GM19043 (cell line): ENCODE measurements around the gene CDH1.
"Not testable (repeated sequence)": the region's sequence is repeated elsewhere in the genome, so short reads cannot be mapped to it uniquely, and the experiment has no call there.

ENCODE experiments used
- ATAC-seq: cut with Tn5 transposase; IDR thresholded peaks from one replicate; pipeline ENCODE4 v1.9.1; 2021; ENCODE audit warnings: low read depth; ENCODE audit not compliant: unreplicated experiment

CDH1 gene

DNA sequence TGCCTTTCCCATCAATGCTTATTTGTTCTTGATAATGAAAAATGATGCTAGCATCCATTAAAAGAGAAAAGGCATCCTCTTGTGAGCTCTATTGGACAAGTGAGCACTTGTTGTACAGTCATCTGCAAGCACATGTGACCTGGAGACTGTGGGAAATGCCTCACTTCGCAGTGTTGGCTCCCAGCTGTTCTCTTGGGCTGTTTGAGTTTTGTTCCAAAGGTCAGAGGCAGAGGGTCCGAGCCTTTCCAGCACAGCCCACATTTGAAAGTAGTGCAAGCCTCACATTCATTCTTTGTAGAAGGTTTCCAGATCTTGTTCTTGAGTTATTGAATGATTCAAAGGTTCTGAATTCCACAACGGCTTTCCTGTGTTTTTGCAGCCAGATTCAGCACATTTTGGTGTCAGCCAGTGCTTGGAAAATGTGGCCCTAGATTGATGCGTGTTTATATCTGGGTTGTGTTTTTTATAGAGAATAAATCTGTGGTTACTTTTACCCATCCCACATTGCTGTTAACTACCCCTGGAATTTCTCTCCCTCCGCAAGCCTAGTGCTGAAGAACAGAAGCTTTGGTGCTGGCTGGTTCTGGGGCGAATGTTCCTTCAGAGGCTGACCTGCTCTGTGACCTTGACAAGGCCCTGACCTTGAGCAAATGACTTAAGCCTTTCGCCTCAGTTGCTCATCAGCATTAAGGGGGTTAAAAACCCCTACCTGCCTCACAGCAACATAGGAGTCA, 49.8 kb downstream of the CDH1 start:
- ATAC-seq, result no peak

DNA sequence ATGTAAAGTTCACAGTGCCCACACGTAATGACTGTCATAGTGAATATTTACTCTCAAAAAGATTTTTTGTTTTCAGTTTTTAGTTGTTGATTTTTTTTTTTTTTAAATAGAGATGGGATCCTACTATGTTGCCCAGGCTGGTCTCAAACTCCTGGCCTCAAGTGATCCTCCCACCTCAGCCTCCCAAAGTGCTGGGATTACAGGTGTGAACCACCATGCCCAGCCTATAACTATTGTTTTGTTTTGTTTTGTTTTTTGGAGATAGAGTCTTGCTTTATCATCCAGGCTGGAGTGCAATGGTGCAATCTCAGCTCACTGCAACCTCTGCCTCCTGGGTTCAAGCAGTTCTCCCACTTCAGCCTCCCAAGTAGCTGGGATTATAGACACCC, 50.3 kb downstream of the CDH1 start:
- ATAC-seq, result not testable (repeated sequence)

DNA sequence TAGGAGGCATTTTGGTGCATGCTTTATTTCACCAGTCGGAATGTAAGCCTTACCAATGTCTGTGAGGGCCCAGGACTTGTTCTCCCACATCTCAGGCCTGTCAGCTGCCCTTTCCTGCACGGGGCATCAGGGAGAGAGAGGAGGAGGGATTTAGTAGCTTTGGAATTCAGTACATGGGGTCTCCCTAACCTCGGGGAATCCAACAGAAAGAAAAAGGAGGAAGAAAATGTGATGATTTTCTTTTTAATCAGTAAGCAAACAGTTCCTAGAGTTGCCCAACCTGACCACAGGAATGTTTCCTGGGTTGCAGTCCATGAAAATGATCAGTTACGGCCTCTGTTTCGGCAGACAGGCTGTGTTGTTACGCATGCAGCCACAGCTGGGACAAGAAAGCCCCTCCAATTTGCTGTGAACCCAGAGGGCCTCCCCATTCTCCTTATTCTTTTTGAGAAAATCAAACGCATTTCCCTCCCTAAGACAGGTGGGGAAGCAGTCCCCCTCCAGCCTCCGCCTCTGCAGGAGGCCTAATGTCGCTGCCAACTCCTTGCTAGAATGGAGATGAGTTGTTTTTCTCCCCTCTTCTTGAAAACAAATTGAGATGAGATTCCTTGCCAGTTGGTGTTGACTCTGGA, 53.2 kb downstream of the CDH1 start:
- ATAC-seq, result no peak

DNA sequence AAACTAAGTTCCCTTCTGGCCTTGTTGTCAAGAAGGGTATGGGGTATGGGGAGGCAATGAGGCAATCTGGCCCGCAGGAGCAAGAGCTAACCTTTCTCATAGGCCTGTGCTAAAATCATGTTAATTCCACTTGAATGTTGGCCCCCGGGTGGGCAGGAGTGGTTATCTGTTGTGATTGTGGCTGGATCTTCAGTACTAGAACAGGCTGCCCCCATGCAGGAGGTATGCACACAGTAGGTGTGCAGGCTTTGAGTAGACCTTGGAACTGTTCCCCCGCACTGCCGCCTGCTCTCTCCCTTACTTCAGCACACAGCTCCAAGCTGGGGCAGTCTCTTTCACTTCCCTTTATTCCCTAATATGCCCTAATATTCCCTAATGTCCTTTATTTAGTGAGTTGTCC, 53.9 kb downstream of the CDH1 start:
- no peak for ATAC-seq

DNA sequence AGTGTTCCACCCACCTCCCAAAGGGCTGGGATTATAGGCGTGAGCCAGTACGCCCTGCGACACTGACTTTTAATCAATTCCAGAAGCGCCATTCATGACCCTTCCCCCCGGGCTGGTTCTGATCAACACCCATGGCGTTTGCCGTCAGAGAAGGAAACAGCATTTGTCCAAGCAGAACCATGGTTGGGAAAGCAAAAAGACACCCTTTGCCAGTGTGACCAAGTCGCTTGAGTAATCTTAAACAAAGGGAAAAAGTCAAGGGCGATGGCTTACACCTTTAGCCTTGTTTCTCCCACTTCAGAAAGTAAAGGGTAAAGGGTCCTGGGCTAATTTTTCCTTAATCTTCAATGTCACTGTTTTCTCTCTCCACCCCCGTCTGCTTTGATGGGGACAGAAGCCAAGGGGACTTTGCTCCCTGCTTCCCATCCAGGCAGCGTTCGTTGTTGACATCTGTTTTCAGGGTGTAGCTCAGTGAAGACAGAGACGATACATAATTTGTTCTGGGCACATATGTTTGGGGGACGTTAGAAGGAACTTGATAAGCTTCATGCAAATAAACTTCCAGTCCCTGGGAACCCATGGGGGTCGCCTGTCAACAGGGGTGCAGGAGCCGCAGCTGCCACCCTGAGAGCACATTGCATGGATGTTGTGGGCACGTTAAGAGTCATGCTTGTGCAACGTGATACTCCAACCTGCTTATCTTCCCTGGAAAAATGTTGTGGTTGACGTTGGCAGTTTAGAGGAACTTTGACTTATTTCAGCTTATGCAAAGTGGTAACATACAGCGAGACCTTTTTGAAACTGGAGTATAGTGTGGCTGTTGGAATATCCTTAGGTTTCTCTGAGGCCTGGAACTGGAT, 55.6 kb downstream of the CDH1 start:
- ATAC-seq, result no peak

DNA sequence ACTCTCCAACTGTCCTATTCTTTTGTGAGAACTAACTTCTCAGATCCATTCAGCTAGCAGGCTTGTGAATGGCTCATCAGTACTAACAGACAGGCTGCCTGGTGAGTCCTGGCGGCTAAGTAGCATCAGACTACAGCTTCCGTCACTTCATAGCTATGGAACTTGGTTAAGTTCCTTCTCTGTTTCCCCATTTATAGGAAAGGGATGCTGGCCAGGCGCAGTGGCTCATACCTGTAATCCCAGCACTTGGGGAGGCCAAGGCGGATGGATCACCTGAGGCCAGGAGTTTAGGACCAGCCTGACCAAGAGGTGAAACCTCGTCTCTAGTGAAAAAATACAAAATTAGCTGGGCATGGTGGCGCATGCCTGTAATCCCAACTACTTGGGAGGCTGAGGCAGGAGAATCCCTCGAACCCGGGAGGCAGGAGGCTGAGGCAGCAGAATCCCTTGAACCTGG, 56.3 kb downstream of the CDH1 start:
- no peak for ATAC-seq

DNA sequence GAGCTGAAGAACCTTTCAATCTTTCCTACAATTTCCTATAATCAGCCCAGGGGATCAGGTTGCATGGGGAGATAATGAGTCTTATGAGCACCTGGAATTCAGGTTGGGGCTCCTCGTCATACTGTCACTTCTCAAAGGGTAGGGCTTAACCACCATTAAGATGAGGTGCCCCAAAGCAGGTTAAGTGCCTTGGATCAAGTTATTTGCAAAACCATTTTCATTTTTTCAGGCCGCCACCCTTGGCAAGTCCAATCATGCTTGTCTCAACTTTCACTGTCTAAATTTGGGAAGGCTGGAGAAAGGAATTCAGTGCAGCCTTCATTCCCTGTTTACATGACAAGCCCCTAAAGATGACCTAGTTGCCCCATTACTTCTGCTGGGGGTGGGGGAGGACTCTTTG, 61.3 kb downstream of the CDH1 start:
- ATAC-seq, result no peak

DNA sequence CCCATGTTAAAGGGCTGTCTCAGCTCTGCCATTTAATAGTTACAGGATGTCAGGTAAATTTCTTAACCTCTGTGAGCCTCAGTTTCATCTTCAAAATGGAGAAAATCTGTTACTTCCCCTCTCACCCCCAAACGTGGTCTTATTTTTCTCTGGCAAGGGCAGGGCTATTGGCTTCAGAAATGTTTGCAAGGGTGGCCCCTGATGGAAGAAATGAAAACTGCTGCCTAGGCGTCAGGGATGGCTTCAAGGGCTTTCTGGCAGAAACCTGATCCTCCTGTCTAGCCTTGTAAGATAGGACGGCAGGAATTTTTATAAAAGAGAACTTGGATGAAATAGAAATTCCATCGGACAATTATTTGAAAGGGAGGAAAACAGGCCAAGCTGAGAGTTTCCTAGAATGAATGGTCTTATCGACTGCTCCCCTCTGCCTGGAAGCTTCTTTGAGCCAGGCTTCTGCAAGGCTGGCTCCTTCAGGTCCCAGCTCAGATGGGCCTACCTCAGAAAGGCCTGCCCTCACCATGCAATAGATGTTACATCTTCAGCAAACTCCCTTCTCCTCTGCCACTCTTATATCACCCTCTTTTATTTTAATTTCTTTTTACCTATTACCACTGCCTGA, 63.3 kb downstream of the CDH1 start:
- no peak for ATAC-seq

DNA sequence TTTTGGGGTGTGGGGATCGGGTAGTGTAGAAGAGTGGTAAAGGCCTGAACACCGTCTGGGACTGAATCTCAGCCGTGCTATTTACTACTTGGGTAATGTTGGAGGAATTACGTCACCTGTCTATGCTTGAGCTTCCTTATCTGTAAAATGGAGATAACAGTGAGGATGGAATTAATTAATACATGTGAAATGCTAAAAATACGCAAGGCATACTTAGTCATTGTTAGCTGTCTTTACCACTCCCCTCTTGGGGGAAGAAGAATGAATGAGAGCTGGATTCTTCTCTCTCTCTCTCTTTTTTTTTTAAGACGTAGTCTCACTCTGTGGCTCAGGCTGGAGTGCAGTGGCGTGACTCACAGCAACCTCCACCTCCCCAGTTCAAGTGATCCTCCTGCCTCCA, 65.1 kb downstream of the CDH1 start:
- ATAC-seq, result no peak

DNA sequence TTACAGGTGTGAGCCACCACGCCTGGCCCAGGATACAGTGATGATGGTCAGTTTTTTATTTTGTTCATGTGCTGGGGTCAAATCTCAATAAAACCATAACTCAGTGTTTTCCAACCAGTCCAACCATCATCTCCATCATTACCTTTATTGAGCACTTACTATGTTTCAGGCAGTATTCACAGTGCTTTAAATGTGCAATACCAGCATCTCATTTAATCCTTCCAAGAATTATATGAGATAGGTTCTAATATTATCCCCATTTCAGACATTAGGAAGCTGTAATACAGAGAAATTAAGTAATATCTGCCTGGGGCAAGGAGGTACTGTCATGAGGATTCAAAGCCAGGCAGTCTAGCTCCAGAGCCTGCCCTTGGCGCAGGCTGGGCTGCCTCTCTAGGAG, 69.3 kb downstream of the CDH1 start:
- ATAC-seq, result no peak

DNA sequence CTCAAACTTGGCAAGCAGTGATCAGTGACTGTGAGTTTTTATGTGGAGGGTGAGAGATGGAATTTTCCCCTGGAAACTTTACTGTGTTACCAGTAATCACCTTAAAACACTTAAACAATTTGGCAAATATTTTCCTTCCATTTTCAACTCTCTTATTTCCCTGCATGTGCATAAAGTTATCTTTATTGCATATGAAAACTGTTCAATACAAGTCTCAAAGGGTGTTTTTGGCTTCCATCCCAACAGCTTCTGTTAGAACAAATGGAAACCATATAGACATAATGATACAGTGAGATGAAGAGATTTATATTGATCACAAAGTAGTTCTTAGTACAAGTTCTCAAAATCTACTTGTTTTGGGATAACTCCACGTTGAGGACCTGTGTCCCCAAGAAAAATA, 69.9 kb downstream of the CDH1 start:
- no peak for ATAC-seq

DNA sequence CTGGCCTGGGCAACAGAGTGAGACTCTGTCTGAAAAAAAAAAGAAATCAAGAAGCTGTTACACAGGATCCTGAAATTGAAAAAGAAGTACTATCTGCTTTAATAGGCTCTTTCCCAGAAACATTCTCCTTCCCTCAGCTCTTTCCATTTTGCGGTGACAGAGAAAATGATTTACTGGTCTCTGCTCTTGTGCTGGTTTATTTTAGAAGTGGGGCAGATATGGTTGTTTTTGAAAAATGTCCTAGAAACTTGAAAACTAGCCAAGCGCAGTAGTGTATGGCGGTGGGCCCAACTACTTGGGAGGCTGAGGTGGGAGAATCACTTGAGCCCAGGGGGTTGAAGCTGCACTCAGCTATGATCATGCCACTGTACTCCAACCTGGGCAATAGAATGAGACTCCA, 77.4 kb downstream of the CDH1 start:
- no peak for ATAC-seq

DNA sequence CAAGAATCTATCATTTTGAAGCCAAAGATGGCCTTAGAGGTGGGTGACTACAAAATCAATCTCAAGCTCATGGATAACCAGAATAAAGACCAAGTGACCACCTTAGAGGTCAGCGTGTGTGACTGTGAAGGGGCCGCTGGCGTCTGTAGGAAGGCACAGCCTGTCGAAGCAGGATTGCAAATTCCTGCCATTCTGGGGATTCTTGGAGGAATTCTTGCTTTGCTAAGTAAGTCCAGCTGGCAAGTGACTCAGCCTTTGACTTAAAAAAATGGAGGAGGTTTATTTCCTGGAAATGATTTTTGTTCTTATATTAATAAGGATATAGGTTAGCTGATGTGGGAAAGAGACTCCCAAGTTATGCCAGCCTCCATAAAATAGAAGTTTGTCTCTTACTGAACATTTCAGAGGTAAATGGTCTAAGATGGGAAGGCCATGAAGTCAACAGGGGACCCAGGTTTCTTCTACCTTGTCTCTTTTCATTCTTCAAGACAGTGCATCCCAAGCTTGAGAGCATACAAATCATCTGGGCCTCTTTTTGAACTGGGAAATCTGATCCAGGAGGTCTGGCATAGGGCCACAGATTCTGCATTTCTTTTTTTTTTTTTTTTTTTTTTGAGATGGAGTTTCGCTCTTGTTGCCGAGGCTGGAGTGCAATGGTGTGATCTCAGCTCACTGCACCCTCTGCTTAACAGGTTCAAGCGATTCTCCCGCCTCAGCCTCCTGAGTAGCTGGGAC, 86.5 kb downstream of the CDH1 start:
- no peak for ATAC-seq

DNA sequence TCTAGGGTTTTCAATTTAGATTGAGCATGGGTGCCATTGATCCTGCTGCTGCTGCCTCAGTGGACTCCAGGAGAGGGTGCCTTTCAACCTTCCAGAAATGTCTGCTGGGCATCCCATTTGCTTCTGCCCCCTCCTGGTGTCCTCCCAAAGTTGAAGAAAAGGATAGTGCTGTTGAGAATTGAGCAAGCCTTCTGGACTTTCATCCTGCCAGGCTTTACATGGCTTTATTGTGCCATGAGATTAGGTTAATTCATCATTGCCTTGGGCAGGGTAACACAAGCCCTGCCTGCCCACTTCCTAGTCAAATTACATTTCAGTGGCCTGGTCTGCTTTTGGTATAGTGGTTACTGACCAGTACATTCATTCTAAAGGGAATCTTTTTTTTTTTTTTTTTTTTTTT, 88.3 kb downstream of the CDH1 start:
- no peak for ATAC-seq

DNA sequence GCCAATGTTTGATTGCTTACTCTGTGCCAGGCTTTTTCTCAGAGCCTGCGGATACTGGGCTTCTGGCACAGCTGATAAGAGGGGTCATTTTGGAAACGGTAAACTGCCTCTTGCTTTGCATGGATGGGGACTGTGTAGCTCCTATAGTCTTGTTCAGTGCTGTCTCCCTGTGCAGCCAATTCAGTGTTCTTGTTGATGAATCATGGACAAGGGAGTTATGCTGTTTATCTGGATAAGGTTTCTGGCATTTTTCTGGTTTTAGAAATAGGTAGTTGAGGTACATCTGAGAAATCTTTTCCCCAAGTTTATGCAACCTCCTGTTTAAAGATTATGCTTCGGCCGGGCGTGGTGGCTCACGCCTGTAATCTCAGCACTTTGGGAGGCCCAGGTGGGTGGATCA, 89.6 kb downstream of the CDH1 start:
- no peak for ATAC-seq

DNA sequence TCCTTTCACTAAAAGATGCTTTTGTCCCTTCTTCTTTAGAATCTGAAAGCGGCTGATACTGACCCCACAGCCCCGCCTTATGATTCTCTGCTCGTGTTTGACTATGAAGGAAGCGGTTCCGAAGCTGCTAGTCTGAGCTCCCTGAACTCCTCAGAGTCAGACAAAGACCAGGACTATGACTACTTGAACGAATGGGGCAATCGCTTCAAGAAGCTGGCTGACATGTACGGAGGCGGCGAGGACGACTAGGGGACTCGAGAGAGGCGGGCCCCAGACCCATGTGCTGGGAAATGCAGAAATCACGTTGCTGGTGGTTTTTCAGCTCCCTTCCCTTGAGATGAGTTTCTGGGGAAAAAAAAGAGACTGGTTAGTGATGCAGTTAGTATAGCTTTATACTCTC, 96.2 kb downstream of the CDH1 start:
- ATAC-seq, result no peak

DNA sequence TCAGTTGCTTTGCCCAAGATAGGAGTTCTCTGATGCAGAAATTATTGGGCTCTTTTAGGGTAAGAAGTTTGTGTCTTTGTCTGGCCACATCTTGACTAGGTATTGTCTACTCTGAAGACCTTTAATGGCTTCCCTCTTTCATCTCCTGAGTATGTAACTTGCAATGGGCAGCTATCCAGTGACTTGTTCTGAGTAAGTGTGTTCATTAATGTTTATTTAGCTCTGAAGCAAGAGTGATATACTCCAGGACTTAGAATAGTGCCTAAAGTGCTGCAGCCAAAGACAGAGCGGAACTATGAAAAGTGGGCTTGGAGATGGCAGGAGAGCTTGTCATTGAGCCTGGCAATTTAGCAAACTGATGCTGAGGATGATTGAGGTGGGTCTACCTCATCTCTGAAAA, 97.5 kb downstream of the CDH1 start:
- ATAC-seq, result no peak

DNA sequence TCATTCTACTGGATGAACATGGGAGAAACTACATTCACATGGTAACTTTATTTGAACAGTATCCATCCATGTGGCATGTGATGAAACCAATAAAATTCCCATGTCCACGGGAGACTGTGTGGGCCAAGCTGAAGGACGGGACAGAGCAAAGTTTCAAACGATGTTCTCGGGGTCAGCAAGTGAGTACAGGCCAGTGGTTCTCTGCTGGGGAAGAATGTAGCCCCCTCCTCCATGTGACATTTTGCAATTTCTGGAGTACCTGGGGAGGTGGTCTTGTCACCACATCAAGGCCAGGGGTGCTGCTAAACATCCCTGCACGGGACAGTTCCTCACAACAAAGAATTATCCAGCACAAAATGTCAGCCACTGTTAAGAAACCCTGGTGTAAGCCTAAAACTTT, 98.9 kb downstream of the CDH1 start:
- no peak for ATAC-seq

DNA sequence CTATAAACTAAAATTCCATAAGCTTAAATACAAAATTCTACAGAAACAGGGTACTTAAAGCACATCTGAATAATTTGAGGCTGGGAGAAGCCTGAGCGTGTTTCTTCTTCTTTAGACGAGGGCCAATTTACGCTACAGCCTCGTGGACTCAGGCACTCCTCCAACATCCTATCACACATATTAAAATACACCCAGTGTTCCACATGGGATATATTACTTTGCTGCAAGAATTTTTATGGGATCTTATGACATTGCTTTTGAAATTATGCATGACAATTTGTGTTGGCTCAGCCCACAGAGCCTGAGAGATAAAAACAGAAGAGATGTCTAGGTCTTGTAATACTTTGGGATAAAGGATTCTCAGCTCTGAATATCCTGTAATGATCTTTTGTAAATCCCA, 102.7 kb downstream of the CDH1 start:
- no peak for ATAC-seq

DNA sequence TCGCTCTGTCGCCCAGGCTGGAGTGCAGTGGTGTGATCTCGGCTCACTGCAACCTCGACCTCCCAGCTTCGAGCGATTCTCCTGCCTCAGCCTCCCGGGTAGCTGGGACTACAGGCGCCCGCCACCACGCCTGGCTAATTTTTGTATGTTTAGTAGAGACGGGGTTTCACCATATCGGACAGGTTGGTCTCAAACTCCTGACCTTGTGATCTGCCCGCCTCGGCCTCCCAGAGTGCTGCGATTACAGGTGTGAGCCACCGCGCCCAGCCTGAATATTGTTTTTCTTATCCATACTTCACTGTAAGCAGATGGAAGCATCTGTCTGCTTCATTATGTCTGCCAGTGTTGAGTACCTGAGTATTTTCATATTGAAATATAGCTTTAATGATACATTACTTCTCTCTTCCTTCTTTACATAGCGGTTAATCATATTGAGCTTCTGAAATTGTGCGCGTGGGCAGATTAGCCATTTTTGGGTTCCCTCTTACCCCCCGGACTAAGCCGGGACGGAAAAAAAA, 105.9 kb downstream of the CDH1 start:
- peak; percentile 5 for ATAC-seq
